ENCODE data around the gene ACADL. TPM values are rescaled to one million over a fixed set of nuclear protein-coding genes. Genes with fewer than 3 reads are reported as not detected.

Gene ACADL
- total RNA-seq, 1 donor, result not detected

GRCh38 chr2:210207929-210208328 is 17.3 kb downstream of the ACADL start:
- Histone ChIP-seq H3K36me3 (ENCODE audit: insufficient read depth, low read length) (no peaks in the 10 kb centered on the region), H3K4me1 (ENCODE audit: insufficient read depth, low read length) (no peaks in the 10 kb centered on the region), H3K27ac (ENCODE audit: low read depth, low read length) (no peak overlapping the region), H2AFZ (ENCODE audit: low read length) (no peak overlapping the region), H3K4me2 (ENCODE audit: insufficient read depth, low read length) (no peak overlapping the region), H3K4me3 (ENCODE audit: insufficient read depth, low read length) (no peak overlapping the region), H3K79me2 (ENCODE audit: insufficient read depth, low read length) (no peaks in the 10 kb centered on the region), H4K20me1 (ENCODE audit: insufficient read depth, low read length) (no peaks in the 10 kb centered on the region), H3K9me3 (ENCODE audit: low read depth, low read length) (no peaks in the 10 kb centered on the region), H3K27me3 (ENCODE audit: insufficient read depth, low read length) (peaks cover 3% of the 10 kb centered on the region)
- no peak for DNase-seq (ENCODE audit: insufficient read length, low spot score, missing footprints)
- TF ChIP-seq CTCF (IDR thresholded peaks at IDR 0.05; ENCODE audit: extremely low read depth, low read depth, low read length), result no peak

- no peak overlapping the region for H2AFZ ChIP-seq (ENCODE audit: low read length)
- H3K27me3 ChIP-seq (ENCODE audit: insufficient read depth, low read length), result peaks cover 3% of the 10 kb centered on the region
- DNase-seq (ENCODE audit: insufficient read length, low spot score, missing footprints), result no peak
- no peak overlapping the region for H3K4me3 ChIP-seq (ENCODE audit: insufficient read depth, low read length)
- no peaks in the 10 kb centered on the region for H3K9me3 ChIP-seq (ENCODE audit: low read depth, low read length)
- no peaks in the 10 kb centered on the region for H3K79me2 ChIP-seq (ENCODE audit: insufficient read depth, low read length)
- no peak for TF ChIP-seq CTCF (IDR thresholded peaks at IDR 0.05; ENCODE audit: extremely low read depth, low read depth, low read length)
- no peak overlapping the region for H3K4me2 ChIP-seq (ENCODE audit: insufficient read depth, low read length)
- no peaks in the 10 kb centered on the region for H3K4me1 ChIP-seq (ENCODE audit: insufficient read depth, low read length)
- no peaks in the 10 kb centered on the region for H4K20me1 ChIP-seq (ENCODE audit: insufficient read depth, low read length)
- H3K27ac ChIP-seq (ENCODE audit: low read depth, low read length), result no peak overlapping the region
- H3K36me3 ChIP-seq (ENCODE audit: insufficient read depth, low read length), result no peaks in the 10 kb centered on the region
These were observed 21.7 kb downstream of the ACADL start for GRCh38 chr2:210203558-210203957.

- Histone ChIP-seq H3K79me2 (ENCODE audit: insufficient read depth, low read length) (no peaks in the 10 kb centered on the region), H2AFZ (ENCODE audit: low read length) (no peak overlapping the region), H3K4me2 (ENCODE audit: insufficient read depth, low read length) (no peak overlapping the region), H3K9me3 (ENCODE audit: low read depth, low read length) (no peaks in the 10 kb centered on the region), H3K4me3 (ENCODE audit: insufficient read depth, low read length) (no peak overlapping the region), H3K27me3 (ENCODE audit: insufficient read depth, low read length) (peaks cover 3% of the 10 kb centered on the region), H4K20me1 (ENCODE audit: insufficient read depth, low read length) (no peaks in the 10 kb centered on the region), H3K4me1 (ENCODE audit: insufficient read depth, low read length) (peaks cover 2% of the 10 kb centered on the region), H3K36me3 (ENCODE audit: insufficient read depth, low read length) (no peaks in the 10 kb centered on the region), H3K27ac (ENCODE audit: low read depth, low read length) (no peak overlapping the region)
- TF ChIP-seq CTCF (IDR thresholded peaks at IDR 0.05; ENCODE audit: extremely low read depth, low read depth, low read length), result no peak
- no peak for DNase-seq (ENCODE audit: insufficient read length, low spot score, missing footprints)
These were observed 22.1 kb downstream of the ACADL start for GRCh38 chr2:210203147-210203546.

- Histone ChIP-seq H3K36me3 (ENCODE audit: insufficient read depth, low read length) (no peaks in the 10 kb centered on the region), H3K4me3 (ENCODE audit: insufficient read depth, low read length) (no peak overlapping the region)
These were observed 25.4 kb downstream of the ACADL start for GRCh38 chr2:210199854-210200253.

More at GRCh38 chr2:210199854-210200253, 25.4 kb downstream of the ACADL start:
- Histone ChIP-seq H2AFZ (ENCODE audit: low read length) (no peak overlapping the region), H3K4me1 (ENCODE audit: insufficient read depth, low read length) (peaks cover 2% of the 10 kb centered on the region), H3K9me3 (ENCODE audit: low read depth, low read length) (no peaks in the 10 kb centered on the region), H3K4me2 (ENCODE audit: insufficient read depth, low read length) (no peak overlapping the region), H3K27me3 (ENCODE audit: insufficient read depth, low read length) (peaks cover 8% of the 10 kb centered on the region), H3K79me2 (ENCODE audit: insufficient read depth, low read length) (no peaks in the 10 kb centered on the region), H3K27ac (ENCODE audit: low read depth, low read length) (no peak overlapping the region), H4K20me1 (ENCODE audit: insufficient read depth, low read length) (no peaks in the 10 kb centered on the region)
- no peak for DNase-seq (ENCODE audit: insufficient read length, low spot score, missing footprints)
- TF ChIP-seq CTCF (IDR thresholded peaks at IDR 0.05; ENCODE audit: extremely low read depth, low read depth, low read length), result no peak

All from osteoblast (primary cell).